Measurements from ENCODE around the gene KMT2B. TPM values are rescaled to one million over a fixed set of nuclear protein-coding genes. Genes with fewer than 3 reads are reported as not detected.
A peak's percentile ranks its signal among the peaks of the same experiment; 100 is the strongest.
"Not testable (repeated sequence)": the region's sequence is repeated elsewhere in the genome, so short reads cannot be mapped to it uniquely, and the experiment has no call there.

The KMT2B gene
- total RNA-seq, 4 donors from 2014 or later = 33.1 to 74.7 (median 42.0) TPM

- WGBS, 2 donors = 66 to 72% methylated on average over 15 of the region's 15 CpGs
- H3K4me3 ChIP-seq (ENCODE audit: low read depth, poor library complexity, severe bottlenecking) = no peak overlapping the region
- intact Hi-C loops (cut with DNase I; ENCODE audit: low total_unique reads) = loop anchor here (1.0 kb wide), 1 partner anchor 23 kb away; no protein-coding TSS in a partner anchor
- DNase-seq (ENCODE audit: low spot score in 2 of 2) = no peak
- TF ChIP-seq POLR2A (IDR thresholded peaks at IDR 0.05) (no peak), CTCF (IDR thresholded peaks at IDR 0.05) (no peak)
These were observed 42.1 kb upstream of the KMT2B start for GRCh38 chr19:35675589-35676140.

DNA sequence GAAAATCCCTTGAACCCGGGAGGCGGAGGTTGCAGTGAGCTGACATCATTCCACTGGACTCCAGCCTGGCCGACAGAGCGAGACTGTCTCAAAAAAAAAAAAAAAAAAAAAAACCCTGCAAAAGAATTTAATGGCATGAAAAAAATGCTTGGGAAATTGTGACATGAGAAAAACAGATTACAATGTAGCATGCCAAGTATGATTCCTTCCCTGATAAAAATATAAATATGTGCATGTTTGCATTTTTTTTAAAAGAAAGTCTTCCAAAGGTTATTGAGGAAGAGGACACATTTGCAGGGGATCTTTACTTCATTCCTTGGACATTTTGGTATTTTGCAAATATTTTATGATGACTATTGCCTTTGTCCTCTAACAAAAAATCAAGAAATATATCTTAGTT, 28.0 kb upstream of the KMT2B start:
- no peak overlapping the region for H3K4me3 ChIP-seq (ENCODE audit: low read depth, poor library complexity, severe bottlenecking)
- intact Hi-C loops (cut with DNase I; ENCODE audit: low total_unique reads) = loop anchor here (10.0 kb wide), 1 partner anchor 245 kb away; the partner anchor contains the start of gene LRFN3
- no peak for DNase-seq (ENCODE audit: low spot score in 2 of 2)
- 53 to 54% methylated on average over 4 of the region's 4 CpGs for WGBS, 2 donors
- TF ChIP-seq CTCF (IDR thresholded peaks at IDR 0.05) (no peak), POLR2A (IDR thresholded peaks at IDR 0.05) (no peak)

DNA sequence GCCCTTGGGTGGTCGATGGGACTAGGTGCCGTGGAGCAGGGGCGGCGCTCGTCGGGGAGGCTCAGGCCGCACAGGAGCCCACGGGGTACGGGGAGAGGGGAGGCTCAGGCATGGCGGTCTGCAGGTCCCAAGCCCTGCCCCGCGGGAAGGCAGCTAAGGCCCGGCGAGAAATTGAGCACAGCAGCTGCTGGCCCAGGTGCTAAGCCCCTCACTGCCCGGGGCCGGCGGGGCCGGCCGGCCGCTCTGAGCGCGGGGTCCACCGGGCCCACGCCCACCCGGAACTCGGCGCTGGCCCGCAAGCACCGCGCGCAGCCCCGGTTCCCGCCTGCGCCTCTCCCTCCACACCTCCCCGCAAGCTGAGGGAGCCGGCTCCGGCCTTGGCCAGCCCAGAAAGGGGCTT, 26.7 kb upstream of the KMT2B start:
- intact Hi-C loops (cut with DNase I; ENCODE audit: low total_unique reads) = loop anchor here (10.0 kb wide), 1 partner anchor 244 kb away; the partner anchor contains the start of gene LRFN3
- not testable (repeated sequence) for DNase-seq (ENCODE audit: low spot score in 2 of 2); H3K4me3 ChIP-seq (ENCODE audit: low read depth, poor library complexity, severe bottlenecking)
- 95 to 96% methylated on average over 19 to 33 of the region's 37 CpGs for WGBS, 2 donors

DNA sequence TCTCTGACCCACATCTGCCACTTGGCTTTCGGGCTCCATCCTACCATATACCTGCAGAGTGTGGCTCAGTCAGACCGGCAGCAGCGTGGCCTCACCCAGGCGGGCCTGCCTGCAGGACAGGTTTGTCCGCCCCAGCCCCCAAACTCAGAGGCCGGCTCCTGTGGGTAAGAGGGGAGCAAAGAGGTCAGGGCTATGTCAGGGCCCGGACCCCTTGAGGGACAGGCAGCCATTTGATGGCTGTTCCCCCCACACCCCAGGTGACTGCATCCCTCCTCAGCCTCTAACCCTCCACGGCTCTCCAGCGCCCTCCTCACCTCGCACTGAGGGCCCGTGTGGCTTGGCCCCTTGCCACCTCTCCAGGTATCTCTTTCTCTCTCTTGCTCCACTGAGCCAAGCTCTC, 25.8 kb upstream of the KMT2B start:
- no peak for TF ChIP-seq POLR2A (IDR thresholded peaks at IDR 0.05)
- no peak for TF ChIP-seq CTCF (IDR thresholded peaks at IDR 0.05)
- WGBS, 2 donors = 67 to 70% methylated on average over 10 to 11 of the region's 11 CpGs
- intact Hi-C loops (cut with DNase I; ENCODE audit: low total_unique reads) = loop anchor here (10.0 kb wide), 1 partner anchor 243 kb away; the partner anchor contains the start of gene LRFN3
- no peak for DNase-seq (ENCODE audit: low spot score in 2 of 2)
- H3K4me3 ChIP-seq (ENCODE audit: low read depth, poor library complexity, severe bottlenecking) = no peak overlapping the region

DNA sequence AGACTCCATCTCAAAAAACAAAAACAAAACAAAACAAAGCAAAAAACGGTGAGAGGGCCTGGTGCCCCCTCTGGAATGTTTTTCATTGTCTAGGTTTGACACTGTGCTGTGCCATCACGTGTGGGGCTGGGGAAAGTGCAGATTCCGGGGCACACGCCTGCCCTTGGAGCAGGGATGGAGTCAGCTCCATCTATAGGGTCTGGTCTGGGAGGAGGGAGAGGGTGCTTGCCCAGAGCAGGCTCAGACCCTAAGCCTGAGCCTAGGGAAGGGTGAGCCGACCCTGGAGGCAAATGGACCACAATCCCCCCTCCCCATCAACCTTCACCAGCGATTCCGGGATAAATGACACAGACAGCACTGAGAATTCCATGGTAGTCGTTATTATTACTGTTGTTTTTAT, 24.4 kb upstream of the KMT2B start:
- WGBS, 2 donors = 15 to 17% methylated on average over 8 of the region's 8 CpGs
- intact Hi-C loops (cut with DNase I; ENCODE audit: low total_unique reads) = loop anchor here (10.0 kb wide), 1 partner anchor 241 kb away; the partner anchor contains the start of gene LRFN3
- no peak for DNase-seq (ENCODE audit: low spot score in 2 of 2)
- TF ChIP-seq POLR2A (IDR thresholded peaks at IDR 0.05) (no peak), CTCF (IDR thresholded peaks at IDR 0.05) (no peak)
- H3K4me3 ChIP-seq (ENCODE audit: low read depth, poor library complexity, severe bottlenecking) = no peak overlapping the region

DNA sequence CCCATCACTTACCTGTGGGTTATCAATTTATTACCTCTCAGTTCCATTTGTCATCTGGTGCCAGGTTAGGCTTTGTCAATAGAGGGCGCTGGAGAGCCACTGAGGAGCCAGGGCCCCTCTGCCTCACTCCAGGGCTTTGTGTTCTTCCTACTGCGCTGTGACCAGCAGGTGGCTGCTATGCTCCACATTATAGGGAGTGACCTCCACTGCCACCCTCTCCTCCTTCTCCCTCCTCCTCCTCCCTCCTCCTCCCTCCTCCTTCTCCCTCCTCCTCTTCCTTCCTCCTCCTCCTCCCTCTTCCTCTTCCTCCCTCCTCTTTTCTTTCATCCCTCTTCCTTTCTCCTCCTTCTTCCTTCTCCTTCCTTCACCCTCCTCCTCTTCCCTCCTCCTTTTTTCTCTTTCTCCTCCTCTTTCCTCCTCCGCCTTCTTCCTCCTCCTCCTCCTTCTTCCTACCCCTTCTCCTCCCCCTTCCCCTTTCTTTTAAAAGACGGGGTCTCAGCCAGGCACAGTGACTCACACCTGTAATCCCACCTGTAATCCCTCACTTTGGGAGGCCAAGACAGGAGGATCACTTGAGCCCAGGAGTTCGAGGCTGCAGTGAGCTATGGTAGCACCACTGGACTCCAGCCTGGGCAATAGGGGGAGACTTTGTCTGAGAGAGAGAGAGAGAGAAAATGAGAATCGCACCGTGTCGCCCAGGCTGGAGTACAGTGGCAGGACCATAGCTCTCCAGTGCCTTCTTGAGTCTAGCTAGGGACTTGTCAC, 23.8 kb upstream of the KMT2B start:
- H3K4me3 ChIP-seq (ENCODE audit: low read depth, poor library complexity, severe bottlenecking) = no peak overlapping the region
- TF ChIP-seq POLR2A (IDR thresholded peaks at IDR 0.05) = no peak
- peak in 2 of 3 donors; percentile 5 to 98 for TF ChIP-seq CTCF (IDR thresholded peaks at IDR 0.05)
- 26 to 33% methylated on average over 8 of the region's 8 CpGs for WGBS, 2 donors
- intact Hi-C loops (cut with DNase I; ENCODE audit: low total_unique reads) = loop anchor here (10.0 kb wide), 1 partner anchor 241 kb away; the partner anchor contains the start of gene LRFN3
- DNase-seq (ENCODE audit: low spot score in 2 of 2) = peak; percentile 72 to 96

Measured in lower leg skin (tissue), 4 donors.